ENCODE measurements around the gene ESPNL.

ESPNL gene

GRCh38 chr2:238097988-238098871 lies 1.9 kb upstream of the ESPNL start:
- no peak for DNase-seq (ENCODE audit: low read depth)

DNA sequence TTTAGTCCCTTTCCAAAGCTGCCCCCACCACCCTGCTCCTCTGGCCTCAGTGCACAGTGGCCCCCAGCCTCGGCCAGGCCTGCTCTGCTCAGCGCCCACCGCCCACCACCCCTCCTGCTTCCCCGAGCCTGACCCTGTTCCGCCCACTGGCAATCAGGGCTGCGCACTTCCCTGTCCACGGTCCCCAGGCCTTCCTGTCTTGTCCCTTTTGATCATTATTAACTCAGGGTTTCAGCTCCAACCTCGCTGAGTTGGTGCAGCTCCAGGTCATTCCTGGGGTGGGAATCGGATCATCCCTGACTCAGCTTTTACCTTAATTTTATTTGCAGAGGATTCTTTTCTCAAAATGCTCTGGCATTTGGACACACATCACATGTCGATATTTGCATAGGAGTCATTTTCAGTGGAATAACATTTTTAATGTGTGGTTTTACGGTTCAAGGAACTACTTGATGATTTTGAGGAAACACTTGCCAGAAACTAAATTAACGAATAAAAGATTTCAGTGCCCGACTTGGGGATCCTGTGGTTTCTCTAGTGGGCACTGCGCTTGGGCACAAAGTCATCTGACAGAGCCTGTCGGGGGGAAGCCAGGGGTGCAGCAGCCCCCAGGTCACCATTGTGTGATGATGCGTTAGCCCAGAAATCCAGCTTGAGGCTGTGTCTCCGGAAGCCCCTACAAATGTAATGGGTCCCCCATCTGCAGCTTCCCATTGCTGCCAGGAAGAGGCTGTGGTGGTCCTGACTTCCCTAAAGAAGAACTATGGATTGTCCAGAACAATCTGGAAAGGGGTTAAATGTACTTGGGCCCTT lies 1.0 kb upstream of the ESPNL start:
- no peak for DNase-seq (ENCODE audit: low read depth)

DNA sequence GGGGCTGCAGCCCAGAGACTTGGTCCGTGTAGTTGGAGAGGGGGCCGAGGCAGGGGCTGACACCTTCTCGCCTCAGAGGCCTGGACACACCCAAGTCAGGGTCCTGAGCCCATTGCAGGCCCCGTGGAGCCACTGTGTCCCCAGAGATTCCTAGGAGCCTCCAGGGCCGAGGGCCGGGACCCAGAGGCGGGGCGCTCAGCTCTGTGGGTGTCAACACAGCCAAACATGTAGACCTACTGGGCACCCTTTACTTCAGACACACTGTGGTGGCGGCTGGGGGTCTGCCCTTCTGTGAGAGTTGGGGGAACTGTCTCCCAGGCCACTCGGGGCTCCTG lies 459 bp upstream of the ESPNL start:
- no peak for DNase-seq (ENCODE audit: low read depth)

- DNase-seq (ENCODE audit: low read depth) = no peak
These were observed 956 bp downstream of the ESPNL start for GRCh38 chr2:238100821-238101771.

DNA sequence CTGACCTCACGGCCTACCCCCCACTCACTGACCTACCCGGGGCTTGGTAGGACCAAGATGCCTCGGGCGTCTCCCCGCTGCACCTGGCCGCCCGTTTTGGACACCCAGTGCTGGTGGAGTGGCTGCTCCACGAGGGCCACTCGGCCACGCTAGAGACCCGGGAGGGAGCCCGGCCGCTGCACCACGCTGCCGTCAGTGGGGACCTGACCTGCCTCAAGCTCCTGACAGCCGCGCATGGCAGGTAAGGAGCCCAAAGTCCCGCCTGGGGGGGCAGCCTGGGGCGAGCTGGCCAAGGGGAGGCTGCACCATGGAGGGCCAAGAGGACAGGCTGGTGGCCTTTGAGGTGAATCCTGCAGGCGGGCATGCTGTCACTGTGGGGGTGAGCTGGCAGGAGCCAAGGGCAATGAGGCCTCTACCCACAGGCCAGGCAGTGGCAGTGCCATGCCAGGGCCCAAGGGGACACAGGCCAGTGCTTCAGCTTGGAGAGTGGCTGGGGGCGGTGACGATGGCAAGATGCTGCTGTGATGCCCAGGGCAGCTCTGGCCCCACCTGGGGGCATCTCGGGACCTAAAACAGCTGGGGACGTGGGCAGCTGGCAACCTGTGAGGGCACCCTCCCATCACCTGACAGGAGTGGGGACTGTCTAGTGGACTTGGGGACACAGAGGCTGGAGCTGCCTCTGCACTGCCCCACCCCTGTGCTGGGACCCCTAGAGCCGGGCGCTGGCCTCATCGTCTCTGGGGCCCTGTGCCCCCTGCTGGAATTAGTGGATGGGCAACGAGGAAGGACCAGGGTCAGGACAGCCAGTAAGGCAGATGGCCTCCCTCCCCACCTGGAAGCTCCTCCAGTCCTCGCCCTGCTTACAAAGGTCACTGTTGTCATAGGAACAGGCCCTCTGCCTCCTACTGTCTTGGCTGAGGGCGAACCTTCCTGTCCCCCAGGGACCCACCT lies 2.0 kb downstream of the ESPNL start:
- DNase-seq (ENCODE audit: low read depth) = no peak

DNA sequence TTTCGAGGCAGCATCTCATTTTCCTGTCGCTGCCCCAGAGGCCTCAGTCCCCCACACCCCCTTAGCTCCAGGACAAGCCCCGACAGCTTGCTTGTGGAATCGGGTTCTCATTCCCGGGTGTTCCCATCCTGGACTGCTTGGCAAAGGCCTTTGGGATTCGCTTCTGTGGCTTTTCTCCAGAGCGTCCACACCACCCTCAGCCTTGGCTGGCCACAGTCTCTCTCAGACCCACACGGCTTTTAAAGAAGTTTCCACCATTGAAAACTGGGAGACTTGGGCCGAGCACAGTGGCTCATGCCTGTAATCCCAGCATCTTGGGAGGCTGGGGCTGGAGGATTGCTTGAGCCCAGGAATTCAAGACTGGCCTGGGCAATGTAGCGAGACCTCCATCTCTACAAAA lies 2.7 kb downstream of the ESPNL start:
- no peak for DNase-seq (ENCODE audit: low read depth)

GRCh38 chr2:238103465-238104225 lies 3.5 kb downstream of the ESPNL start:
- no peak for DNase-seq (ENCODE audit: low read depth)

DNA sequence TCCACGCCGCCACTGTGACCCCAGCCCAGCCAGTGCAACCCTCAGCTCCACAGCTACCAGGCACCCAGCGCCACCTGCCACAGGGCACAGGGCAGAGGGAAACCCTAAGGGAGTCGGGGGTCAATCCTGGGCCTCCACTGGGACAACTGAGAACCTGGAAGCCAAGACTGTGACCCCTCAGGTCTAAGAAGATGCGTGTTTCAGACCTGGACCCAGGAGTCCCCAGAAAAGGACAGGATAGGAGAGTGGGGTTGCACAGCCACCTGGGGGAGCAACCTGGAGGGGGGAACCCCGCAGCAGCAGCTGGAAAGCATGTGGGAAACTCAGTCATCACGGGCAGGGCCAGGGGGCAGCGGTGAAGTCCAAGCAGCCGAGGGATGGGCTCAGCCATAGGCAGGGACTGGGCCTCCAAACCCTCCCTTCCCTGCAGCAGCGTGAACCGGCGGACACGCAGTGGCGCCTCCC lies 4.1 kb downstream of the ESPNL start:
- no peak for DNase-seq (ENCODE audit: low read depth)

GRCh38 chr2:238104691-238105371 lies 4.7 kb downstream of the ESPNL start:
- no peak for DNase-seq (ENCODE audit: low read depth)

DNA sequence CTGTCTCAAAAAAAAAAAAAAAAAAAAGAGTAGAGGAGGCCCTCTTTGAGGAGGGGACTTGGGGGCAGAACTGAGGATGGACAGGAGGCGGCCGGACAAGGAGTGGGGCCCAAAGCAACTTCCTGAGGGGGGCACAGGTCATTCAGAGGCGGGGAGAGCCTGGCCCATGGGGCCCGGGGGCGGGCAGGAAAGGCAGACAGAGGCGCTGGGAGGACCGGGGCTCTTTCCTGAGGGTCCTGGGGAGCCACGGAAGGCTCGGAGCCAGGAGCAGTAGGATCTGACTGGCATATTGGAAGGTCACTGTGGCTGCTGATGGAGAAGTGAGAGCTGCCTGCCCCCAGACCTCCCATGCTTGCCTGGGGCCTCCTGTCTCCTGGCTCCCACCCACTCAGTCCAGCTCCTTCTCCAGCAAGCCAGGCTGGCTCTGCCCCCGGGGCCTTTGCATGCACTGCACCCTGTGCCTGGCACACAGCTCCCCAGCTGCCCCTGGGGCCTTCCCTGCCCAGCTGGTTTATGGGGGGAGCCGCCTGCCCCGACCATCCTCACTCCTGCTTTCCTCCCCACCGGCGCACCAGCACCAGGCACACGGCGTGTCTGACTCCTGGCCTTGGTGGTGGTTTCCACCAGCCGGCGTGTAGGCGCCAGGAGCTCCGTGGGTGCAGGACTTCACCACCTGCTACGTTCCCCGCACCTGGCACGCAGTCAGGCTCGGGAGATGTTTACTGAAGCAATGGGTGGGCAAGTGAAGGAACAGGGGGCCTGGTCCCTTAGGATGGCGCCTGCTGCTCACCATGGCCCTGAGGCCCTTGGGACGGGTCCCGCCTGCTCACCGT lies 5.6 kb downstream of the ESPNL start:
- no peak for DNase-seq (ENCODE audit: low read depth)

GRCh38 chr2:238106339-238106697 lies 6.2 kb downstream of the ESPNL start:
- no peak for DNase-seq (ENCODE audit: low read depth)

- no peak for DNase-seq (ENCODE audit: low read depth)
These were observed 6.8 kb downstream of the ESPNL start for GRCh38 chr2:238106698-238107524.

- DNase-seq (ENCODE audit: low read depth) = no peak
These were observed 7.6 kb downstream of the ESPNL start for GRCh38 chr2:238107525-238108422.

- no peak for DNase-seq (ENCODE audit: low read depth)
These were observed 8.5 kb downstream of the ESPNL start for GRCh38 chr2:238108423-238109183.

DNA sequence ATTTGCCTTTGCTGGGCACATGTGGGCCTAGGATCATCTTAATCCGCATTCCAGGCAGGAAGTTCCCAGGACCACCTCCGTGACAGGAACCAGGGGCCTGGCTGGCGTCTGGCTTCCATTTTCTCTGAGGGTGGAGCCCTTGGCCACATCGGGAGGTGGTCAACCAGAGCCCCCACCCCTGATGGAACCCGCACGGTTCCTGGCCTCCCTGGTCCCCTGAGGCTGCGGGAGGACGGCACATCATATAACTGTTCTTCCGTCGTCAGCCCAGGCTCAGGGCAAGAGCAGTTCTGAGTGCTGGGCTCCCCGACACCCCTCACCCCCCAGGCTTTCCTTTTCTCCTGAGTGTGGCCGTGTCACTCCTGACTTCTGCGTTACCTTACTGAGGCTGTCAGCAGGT lies 13.5 kb downstream of the ESPNL start:
- no peak for DNase-seq (ENCODE audit: low read depth)

GRCh38 chr2:238114331-238114841 lies 14.2 kb downstream of the ESPNL start:
- no peak for DNase-seq (ENCODE audit: low read depth)

Measured in GM04504 (cell line).